Prostate gland (tissue), 2 donors: ENCODE results near the gene CELF2. TPM values are rescaled to one million over a fixed set of nuclear protein-coding genes. Genes with fewer than 3 reads are reported as not detected.

Experiments used
- DNase-seq: peaks from one replicate; pipeline ENCODE4 v3.0.0-alpha.2; 2019; ENCODE audit warnings: low spot score
- H3K27ac ChIP-seq, 2 donors: fragments of 200-600 bp; sonication (generic); 2 replicates each; pipeline ENCODE4 v1.5.1; 2017 to 2019
- H3K27me3 ChIP-seq: fragments of 200-600 bp; sonication (generic); replicated peaks from 2 replicates; pipeline ENCODE4 v1.5.1; 2019; ENCODE audit not compliant: insufficient read depth
- H3K36me3 ChIP-seq, 2 donors: fragments of 200-600 bp; sonication (generic); 1 replicate in 1 of 2; 2 replicates in 1 of 2; pipeline versions ENCODE4 v1.5.1 to v1.8.1; 2017 to 2019
- H3K4me1 ChIP-seq: fragments of 200-600 bp; sonication (generic); replicated peaks from 2 replicates; pipeline ENCODE4 v1.5.1; 2019
- H3K4me3 ChIP-seq, 2 donors: fragments of 200-600 bp; sonication (generic); 2 replicates each; pipeline ENCODE4 v1.5.1; 2017 to 2019
- H3K9me3 ChIP-seq: fragments of 200-600 bp; sonication (generic); 2 replicates; pipeline ENCODE4 v1.5.1; 2017
- CTCF ChIP-seq, 4 experiments: fragments of 200-600 bp in 2 of 4; fragments of 450-650 bp in 2 of 4; sonication (generic) in 2 of 4; IDR thresholded peaks; 1 replicate in 3 of 4; 2 replicates in 1 of 4; pipeline ENCODE4 v1.5.1; 2016 to 2019; ENCODE audit warnings: antibody characterized with exemption in 4 of 4, mild to moderate bottlenecking in 2 of 4, moderate library complexity in 2 of 4
- POLR2A ChIP-seq: fragments of 450-650 bp; IDR thresholded peaks from one replicate; pipeline ENCODE4 v1.6.1; 2016; ENCODE audit warnings: antibody characterized with exemption, mild to moderate bottlenecking
- POLR2AphosphoS5 ChIP-seq: sonication (generic); formaldehyde crosslinking; IDR thresholded peaks from one replicate; pipeline ENCODE4 v1.6.1; 2017; ENCODE audit warnings: antibody characterized with exemption
- WGBS: methylation state at CpG from one replicate; pipeline ENCODE4 v1.1.5; 2018; 5-methylcytosine and 5-hydroxymethylcytosine counted together
- intact Hi-C: fragments of 100-400 bp; cut with DNase I; formaldehyde crosslinking; loops from one replicate; pipeline ENCODE4 v1.14.2; 2022
- total RNA-seq, 2 donors: library from RNA; depleted of rRNA; stranded (reverse); fragments of >200 nt; gene quantifications; one replicate each; pipeline ENCODE4 v1.1.0, GENCODE V29; 2016

CELF2 gene
- total RNA-seq, 2 donors from 2014 or later, result 19.2 to 43.2 TPM

DNA sequence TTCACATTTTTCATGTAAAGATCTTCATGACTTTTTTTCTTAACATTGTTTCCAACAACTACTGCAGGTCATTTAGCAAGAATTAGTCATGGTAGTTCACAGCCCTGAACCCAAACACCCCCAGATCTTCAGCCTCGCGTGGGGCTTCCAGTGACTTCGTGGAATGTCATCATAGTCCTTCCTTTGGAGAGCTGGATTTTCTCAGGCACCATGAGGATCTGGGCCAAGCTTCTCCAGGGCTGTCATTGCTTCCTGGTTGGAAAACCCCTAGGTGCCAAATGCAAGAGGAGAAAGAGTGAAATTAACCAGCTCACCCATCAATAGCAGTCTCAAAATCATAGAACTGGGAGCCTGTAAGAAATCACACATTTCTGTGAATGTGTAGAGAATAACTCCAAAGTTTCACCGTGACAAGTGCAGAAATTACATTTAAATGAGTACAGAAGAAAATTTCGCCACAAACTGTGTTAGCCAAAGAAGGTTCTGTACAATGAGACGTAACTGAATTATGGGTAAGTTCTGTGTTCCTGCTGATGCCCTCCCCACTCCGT is 175.4 kb downstream of the CELF2 start:
- intact Hi-C loops, result no loop called here

GRCh38 chr10:11194859-11195586 is 177.4 kb downstream of the CELF2 start:
- intact Hi-C loops, result no loop called here
- no peaks in the 10 kb centered on the region for H3K9me3 ChIP-seq
- 82% methylated on average over 8 of the region's 8 CpGs for WGBS
- no peak overlapping the region for H3K27ac ChIP-seq
- H3K4me3 ChIP-seq, result no peak overlapping the region
- TF ChIP-seq POLR2AphosphoS5 (no peak), POLR2A (no peak), CTCF (IDR thresholded peaks at IDR 0.05) (no peak)
- DNase-seq, result no peak
- H3K27me3 ChIP-seq, result no peaks in the 10 kb centered on the region
- no peaks in the 10 kb centered on the region for H3K36me3 ChIP-seq
- H3K4me1 ChIP-seq, result no peaks in the 10 kb centered on the region

More for the DNA sequence above, 175.4 kb downstream of the CELF2 start:
- Histone ChIP-seq H3K4me3 (no peak overlapping the region), H3K36me3 (no peaks in the 10 kb centered on the region), H3K9me3 (no peaks in the 10 kb centered on the region), H3K4me1 (no peaks in the 10 kb centered on the region), H3K27ac (no peak overlapping the region), H3K27me3 (no peaks in the 10 kb centered on the region)
- 93% methylated on average over 7 of the region's 7 CpGs for WGBS
- no peak for TF ChIP-seq POLR2AphosphoS5
- TF ChIP-seq POLR2A, result no peak
- no peak for TF ChIP-seq CTCF (IDR thresholded peaks at IDR 0.05)
- no peak for DNase-seq

DNA sequence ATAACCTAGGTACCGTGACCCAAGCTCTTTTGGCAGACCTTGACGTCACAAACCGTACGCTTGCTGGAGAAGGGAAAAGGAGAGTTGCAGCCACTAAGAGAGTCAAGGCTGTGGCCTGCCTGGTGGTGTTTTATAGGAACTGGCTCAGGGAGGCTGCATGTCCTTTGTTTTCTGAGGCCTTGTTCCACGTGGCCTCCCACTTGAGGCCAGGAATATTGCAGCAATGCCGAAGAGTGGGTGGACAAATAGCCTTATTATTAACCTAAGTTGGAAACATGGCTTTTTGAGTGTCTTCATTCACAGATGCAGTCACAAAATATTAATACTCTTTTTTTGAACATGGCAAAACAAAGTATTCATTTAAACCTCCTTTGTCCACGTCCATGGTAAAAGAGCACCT is 178.0 kb downstream of the CELF2 start:
- intact Hi-C loops, result no loop called here
- no peaks in the 10 kb centered on the region for H3K27me3 ChIP-seq
- H3K4me1 ChIP-seq, result no peaks in the 10 kb centered on the region
- H3K27ac ChIP-seq, result no peak overlapping the region
- no peaks in the 10 kb centered on the region for H3K9me3 ChIP-seq
- TF ChIP-seq CTCF (IDR thresholded peaks at IDR 0.05) (no peak), POLR2A (no peak), POLR2AphosphoS5 (no peak)
- no peak for DNase-seq
- 94% methylated on average over 7 of the region's 7 CpGs for WGBS
- H3K4me3 ChIP-seq, result no peak overlapping the region
- no peaks in the 10 kb centered on the region for H3K36me3 ChIP-seq

DNA sequence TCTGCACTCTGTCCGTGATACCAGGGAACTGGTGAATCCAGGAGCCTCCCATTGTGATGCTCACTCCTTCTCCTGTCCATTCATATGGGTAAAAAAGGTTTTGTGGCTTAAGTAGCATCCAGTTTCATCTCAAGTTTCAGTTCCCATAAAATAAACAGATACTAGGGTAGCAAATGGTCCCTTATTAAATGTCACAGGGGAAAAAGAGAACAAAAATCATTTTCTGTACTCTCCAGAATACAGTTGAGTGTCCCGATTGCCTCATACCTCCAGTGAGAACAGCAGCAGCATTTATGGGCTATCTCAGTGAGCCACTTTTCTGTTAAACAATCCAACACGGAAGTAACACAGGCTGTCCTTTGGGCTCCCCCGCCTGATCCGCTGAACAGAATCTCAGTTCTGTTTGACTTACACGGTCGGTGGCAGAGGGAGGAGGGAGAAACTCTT is 179.6 kb downstream of the CELF2 start:
- peak; percentile 69 for DNase-seq
- H3K4me3 ChIP-seq, result no peak overlapping the region
- intact Hi-C loops, result no loop called here
- no peaks in the 10 kb centered on the region for H3K9me3 ChIP-seq
- 7% methylated on average over 7 of the region's 7 CpGs for WGBS
- no peak for TF ChIP-seq CTCF (IDR thresholded peaks at IDR 0.05)
- no peak for TF ChIP-seq POLR2A
- peak; percentile 77 for TF ChIP-seq POLR2AphosphoS5
- H3K36me3 ChIP-seq, result no peaks in the 10 kb centered on the region
- H3K4me1 ChIP-seq, result no peaks in the 10 kb centered on the region
- no peaks in the 10 kb centered on the region for H3K27me3 ChIP-seq
- H3K27ac ChIP-seq, result no peak overlapping the region

DNA sequence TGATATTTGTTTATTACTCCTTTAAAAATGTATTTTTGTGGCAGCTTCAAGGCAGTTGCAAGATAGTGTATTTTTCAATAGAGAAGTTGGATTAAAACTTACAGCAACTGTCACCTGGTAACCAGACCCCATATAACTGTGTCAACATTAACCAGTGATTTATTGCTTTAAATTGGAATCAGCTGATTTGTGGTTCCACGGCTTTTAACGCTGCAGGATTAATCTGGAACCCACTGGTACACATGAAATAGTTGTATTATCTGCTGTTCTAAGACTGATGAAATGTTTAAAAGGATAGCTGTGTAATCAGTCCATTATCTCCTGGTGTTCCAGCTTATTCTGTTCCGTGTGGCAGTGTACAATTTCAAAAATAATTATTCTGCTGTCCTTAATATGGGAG is 180.2 kb downstream of the CELF2 start:
- Histone ChIP-seq H3K36me3 (no peaks in the 10 kb centered on the region), H3K4me1 (no peaks in the 10 kb centered on the region), H3K9me3 (no peaks in the 10 kb centered on the region), H3K27ac (no peak overlapping the region), H3K4me3 (no peak overlapping the region), H3K27me3 (no peaks in the 10 kb centered on the region)
- no peak for TF ChIP-seq CTCF (IDR thresholded peaks at IDR 0.05)
- no peak for TF ChIP-seq POLR2AphosphoS5
- no peak for TF ChIP-seq POLR2A
- no peak for DNase-seq
- intact Hi-C loops, result no loop called here
- WGBS, result 12% methylated on average over 3 of the region's 3 CpGs
